Smooth muscle cell (in vitro differentiated cells): ENCODE results near the gene IL4. TPM values are rescaled to one million over a fixed set of nuclear protein-coding genes. Genes with fewer than 3 reads are reported as not detected.

Experiments
- DNase-seq: peaks from one replicate; lab custom pipeline; 2025; ENCODE audit not compliant: unreplicated experiment; lab: John Stamatoyannopoulos, UW
- H2AFZ ChIP-seq: fragments of 200-600 bp; sonication (generic); 2 replicates; pipeline ENCODE4 v1.6.0; 2016; ENCODE audit warnings: antibody characterized with exemption, low read depth, mild to moderate bottlenecking
- H3F3A ChIP-seq: fragments of 200-600 bp; sonication (generic); 2 replicates; pipeline ENCODE4 v1.6.0; 2017; ENCODE audit warnings: antibody characterized with exemption, low read depth
- H3K27ac ChIP-seq: fragments of 200-600 bp; sonication (generic); 2 replicates; pipeline ENCODE4 v1.5.1; 2016; ENCODE audit warnings: low read depth, mild to moderate bottlenecking
- H3K27me3 ChIP-seq: fragments of 200-600 bp; sonication (generic); 2 replicates; pipeline ENCODE4 v1.6.1; 2016; ENCODE audit warnings: low read depth, mild to moderate bottlenecking
- H3K36me3 ChIP-seq: fragments of 200-600 bp; sonication (generic); 2 replicates; pipeline ENCODE4 v1.5.1; 2016; ENCODE audit warnings: low read depth
- H3K4me1 ChIP-seq: fragments of 200-600 bp; sonication (generic); 2 replicates; pipeline ENCODE4 v1.5.1; 2016; ENCODE audit warnings: low read depth
- H3K4me2 ChIP-seq: fragments of 200-600 bp; sonication (generic); 2 replicates; pipeline ENCODE4 v1.6.0; 2016; ENCODE audit warnings: mild to moderate bottlenecking
- H3K4me3 ChIP-seq: fragments of 200-600 bp; sonication (generic); 2 replicates; pipeline ENCODE4 v1.5.1; 2016; ENCODE audit warnings: mild to moderate bottlenecking
- H3K79me2 ChIP-seq: fragments of 200-600 bp; sonication (generic); 2 replicates; pipeline ENCODE4 v1.6.0; 2016; ENCODE audit warnings: low read depth, mild to moderate bottlenecking
- H3K9ac ChIP-seq: fragments of 200-600 bp; sonication (generic); 2 replicates; pipeline ENCODE4 v1.6.0; 2016; ENCODE audit warnings: low read depth
- H3K9me3 ChIP-seq: fragments of 200-600 bp; sonication (generic); replicated peaks from 2 replicates; pipeline ENCODE4 v1.5.1; 2016; ENCODE audit warnings: low read depth
- H4K20me1 ChIP-seq: fragments of 200-600 bp; sonication (generic); 2 replicates; pipeline ENCODE4 v1.6.0; 2016; ENCODE audit warnings: low read depth
- CTCF ChIP-seq: fragments of 200-600 bp; sonication (generic); IDR thresholded peaks from 2 replicates; pipeline ENCODE4 v1.5.1; 2017; ENCODE audit warnings: borderline replicate concordance, mild to moderate bottlenecking, antibody characterized with exemption; ENCODE audit not compliant: insufficient read depth, poor library complexity, severe bottlenecking
- WGBS: methylation state at CpG from one replicate; pipeline ENCODE4 v1.1.7; 2016; ENCODE audit warnings: low lambda C conversion rate; 5-methylcytosine and 5-hydroxymethylcytosine counted together
- polyA plus RNA-seq: library from polyadenylated mRNA; unstranded; fragments of >200 nt; fragmentation: Nextera tagmentation; extraction: Ambion mirVana; gene quantifications from 2 replicates; pipeline ENCODE4 v1.2.1, GENCODE V29; 2016
- total RNA-seq: library from RNA; depleted of rRNA; stranded (reverse); fragments of >200 nt; gene quantifications from 2 replicates; pipeline ENCODE4 v1.2.3, GENCODE V29; 2014

Gene IL4
- total and polyA plus RNA-seq, 2 experiments from 2014 or later, result not detected

- no peak for DNase-seq
- Histone ChIP-seq H2AFZ (no peak overlapping the region), H3K4me2 (no peak overlapping the region), H3K9me3 (peaks cover 7% of the 10 kb centered on the region), H4K20me1 (no peaks in the 10 kb centered on the region), H3K9ac (no peak overlapping the region), H3K36me3 (peaks cover 4% of the 10 kb centered on the region), H3K4me3 (no peak overlapping the region), H3K79me2 (no peaks in the 10 kb centered on the region), H3K27me3 (no peaks in the 10 kb centered on the region), H3F3A (no peaks in the 10 kb centered on the region), H3K27ac (no peak overlapping the region), H3K4me1 (no peaks in the 10 kb centered on the region)
- no peak for TF ChIP-seq CTCF
Measured at GRCh38 chr5:132644177-132644576, 29.6 kb upstream of the IL4 start.

- Histone ChIP-seq H3K9ac (no peak overlapping the region), H4K20me1 (no peaks in the 10 kb centered on the region), H3K36me3 (peaks cover 3% of the 10 kb centered on the region), H3K9me3 (peaks cover 7% of the 10 kb centered on the region), H2AFZ (no peak overlapping the region), H3K4me3 (no peak overlapping the region), H3K4me1 (no peaks in the 10 kb centered on the region), H3K4me2 (no peak overlapping the region), H3F3A (no peaks in the 10 kb centered on the region), H3K27me3 (no peaks in the 10 kb centered on the region), H3K79me2 (no peaks in the 10 kb centered on the region), H3K27ac (no peak overlapping the region)
- WGBS, result 96% methylated on average over 11 of the region's 11 CpGs
- TF ChIP-seq CTCF, result no peak
- DNase-seq, result no peak
Measured at GRCh38 chr5:132646583-132647266, 27.1 kb upstream of the IL4 start.

- Histone ChIP-seq H3K36me3 (no peaks in the 10 kb centered on the region), H2AFZ (no peak overlapping the region), H3K4me3 (no peak overlapping the region), H3K79me2 (no peaks in the 10 kb centered on the region), H3K27ac (no peak overlapping the region), H3F3A (no peaks in the 10 kb centered on the region), H3K27me3 (peaks cover 6% of the 10 kb centered on the region), H3K9ac (no peak overlapping the region), H3K4me1 (no peaks in the 10 kb centered on the region), H3K9me3 (peaks cover 7% of the 10 kb centered on the region), H4K20me1 (no peaks in the 10 kb centered on the region), H3K4me2 (no peak overlapping the region)
- WGBS, result 89% methylated on average over 2 of the region's 2 CpGs
- TF ChIP-seq CTCF, result no peak
- DNase-seq, result no peak
Measured at GRCh38 chr5:132647473-132647872, 26.3 kb upstream of the IL4 start.

- Histone ChIP-seq H3K9ac (no peak overlapping the region), H2AFZ (no peak overlapping the region), H4K20me1 (no peaks in the 10 kb centered on the region), H3K4me2 (no peak overlapping the region), H3K4me3 (no peak overlapping the region), H3K9me3 (peaks cover 7% of the 10 kb centered on the region), H3K36me3 (no peaks in the 10 kb centered on the region), H3K79me2 (no peaks in the 10 kb centered on the region), H3K4me1 (no peaks in the 10 kb centered on the region), H3K27ac (no peak overlapping the region), H3K27me3 (peaks cover 15% of the 10 kb centered on the region), H3F3A (no peaks in the 10 kb centered on the region)
- DNase-seq, result no peak
- no peak for TF ChIP-seq CTCF
- 92% methylated on average over 1 of the region's 1 CpG for WGBS
Measured at GRCh38 chr5:132648355-132648754, 25.4 kb upstream of the IL4 start.
